ENCODE measurements around the gene SLC30A2.

SLC30A2 gene

DNA sequence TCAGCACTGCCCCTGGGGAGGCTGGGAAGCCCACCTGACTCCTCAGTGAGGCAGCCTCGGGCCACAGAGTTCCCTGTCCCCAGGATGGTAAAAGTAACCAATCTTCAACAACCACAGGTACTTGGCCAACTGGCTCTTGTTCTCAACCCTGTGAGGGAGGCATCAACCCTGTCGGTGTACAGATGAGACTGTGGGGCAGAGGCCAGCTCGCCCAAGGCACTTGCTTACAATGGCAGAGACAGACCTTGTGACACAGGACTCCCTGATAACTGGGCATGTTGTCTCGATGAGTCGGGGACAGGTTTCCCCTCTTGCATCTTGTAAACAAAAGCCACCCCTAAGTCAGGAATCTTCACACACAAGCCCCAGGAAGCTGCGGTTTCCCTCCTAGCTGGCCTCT lies 8.0 kb downstream of the SLC30A2 start:
- no peak for DNase-seq

- DNase-seq: no peak
Measured at GRCh38 chr1:26036756-26037281, 9.1 kb downstream of the SLC30A2 start.

DNA sequence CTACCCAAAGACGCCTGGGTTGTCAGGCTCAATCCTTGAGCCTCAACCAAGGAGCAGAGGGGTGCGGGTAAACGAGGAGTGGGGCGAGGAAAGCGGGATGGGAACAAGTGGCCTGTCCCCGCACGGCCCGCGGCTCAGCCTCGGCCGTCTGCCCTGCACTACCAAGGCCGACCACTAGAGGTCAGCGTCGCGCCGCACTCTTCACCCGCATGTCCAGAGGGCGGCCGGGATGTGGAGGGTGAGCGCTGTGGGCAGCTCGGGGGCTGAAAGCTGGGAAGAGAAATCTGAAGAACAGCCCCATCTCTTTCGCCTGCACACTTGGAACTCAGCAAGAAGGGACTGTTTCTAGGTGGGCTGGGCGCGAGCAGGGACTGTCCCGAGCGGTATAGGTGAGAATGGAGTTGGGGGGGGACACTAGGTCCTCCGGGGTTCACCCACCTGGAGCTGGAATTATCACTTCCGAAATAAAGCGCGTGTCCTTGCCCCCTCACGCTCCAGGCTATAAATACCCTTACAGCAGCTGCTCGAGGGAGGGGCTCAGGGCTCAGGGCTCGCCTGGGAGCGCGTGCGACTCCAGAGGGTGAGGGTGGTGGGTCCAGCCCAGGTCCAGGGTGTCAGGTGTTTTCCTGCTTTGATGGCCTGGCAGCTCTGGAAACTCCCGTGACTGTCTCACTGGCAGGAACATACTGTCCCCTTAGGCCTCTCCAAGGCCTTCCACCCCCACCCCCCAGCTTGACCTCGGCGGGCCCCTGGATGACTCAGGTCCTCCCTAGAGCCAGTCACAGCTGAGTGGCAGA lies 9.8 kb downstream of the SLC30A2 start:
- DNase-seq: peak; percentile 85

GRCh38 chr1:26035203-26035958 lies 10.5 kb downstream of the SLC30A2 start:
- DNase-seq: peak; percentile 98

DNA sequence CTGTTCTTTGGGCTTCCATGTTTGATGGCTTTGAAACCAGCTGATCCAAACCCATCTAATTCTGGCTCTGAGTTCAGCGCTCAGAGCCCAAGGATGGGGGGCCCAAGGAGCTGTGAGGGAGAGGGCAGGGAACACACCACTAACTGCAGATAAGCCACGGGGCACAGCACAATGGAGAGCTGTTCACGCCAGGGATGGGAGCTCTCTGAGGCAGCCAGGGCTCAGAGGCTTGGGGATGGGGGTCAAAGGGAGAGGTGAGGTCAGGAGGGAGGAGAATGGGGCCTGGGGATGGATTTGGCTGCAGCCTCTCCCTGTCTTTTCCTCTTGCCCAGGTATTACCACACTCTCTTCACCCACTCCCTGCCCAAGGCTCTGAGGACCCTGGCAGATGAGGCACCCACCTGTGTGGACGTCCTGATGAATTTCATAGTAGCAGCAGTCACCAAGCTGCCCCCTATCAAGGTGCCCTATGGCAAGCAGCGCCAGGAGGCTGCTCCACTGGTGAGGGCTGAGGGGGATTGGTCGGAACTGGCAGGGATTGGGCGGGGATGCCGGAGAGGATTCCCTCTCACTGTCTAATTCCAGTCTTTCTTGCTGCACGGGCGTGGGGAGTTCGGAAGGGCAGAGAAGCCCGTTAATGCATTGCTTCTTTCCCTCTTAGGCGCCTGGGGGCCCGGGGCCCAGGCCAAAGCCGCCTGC lies 11.3 kb downstream of the SLC30A2 start:
- no peak for DNase-seq

- DNase-seq: no peak
Measured at GRCh38 chr1:26032656-26033357, 13.1 kb downstream of the SLC30A2 start.

DNA sequence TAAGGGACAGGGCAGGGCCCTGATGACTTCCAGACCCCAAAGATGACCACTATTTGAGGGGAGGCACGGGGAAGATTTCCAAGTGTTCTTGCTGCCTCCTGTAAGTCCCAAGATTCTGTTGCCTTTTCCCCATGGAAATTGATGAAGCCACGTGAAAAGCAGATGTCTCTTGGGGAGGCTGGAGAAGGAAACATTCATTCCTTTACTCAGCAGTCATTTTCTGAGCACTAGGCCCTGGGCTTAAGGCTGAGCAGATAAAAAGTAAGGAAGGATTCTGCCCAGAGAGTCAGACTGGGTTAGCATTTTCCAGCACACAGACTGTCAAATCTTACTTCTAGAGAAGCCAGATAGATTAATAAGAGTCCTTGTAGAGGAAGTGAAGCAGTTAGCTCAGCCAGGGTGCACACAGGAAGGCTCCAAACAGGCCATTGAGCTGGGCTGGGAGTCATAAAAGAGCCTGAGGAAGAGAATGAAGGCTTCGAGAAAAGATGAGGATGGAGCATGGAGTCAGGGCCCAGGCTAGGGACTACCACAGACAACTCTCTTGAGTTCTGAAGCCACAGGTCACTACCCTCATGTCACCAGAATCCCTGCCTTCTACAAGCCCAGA lies 14.2 kb downstream of the SLC30A2 start:
- DNase-seq: no peak

DNA sequence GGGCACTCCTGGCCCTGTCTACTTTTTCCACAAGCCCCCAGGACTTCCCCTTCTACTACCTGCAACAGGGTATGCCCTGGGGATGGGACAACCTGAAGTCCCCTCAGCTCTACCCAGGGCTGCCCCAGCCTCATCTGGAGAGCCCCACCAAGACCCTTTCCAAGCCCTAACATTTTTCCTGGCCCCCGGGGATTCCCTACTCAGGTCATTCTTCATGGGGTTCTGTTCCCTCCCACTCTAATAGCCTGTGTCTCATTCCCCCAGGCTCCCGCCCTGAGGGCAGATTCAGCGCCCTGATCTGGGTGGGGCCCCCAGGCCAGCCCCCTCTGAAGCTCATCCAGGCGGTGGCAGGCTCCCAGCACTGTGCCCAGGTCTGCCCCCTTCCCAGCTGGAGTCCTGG lies 14.7 kb downstream of the SLC30A2 start:
- DNase-seq: no peak

DNA sequence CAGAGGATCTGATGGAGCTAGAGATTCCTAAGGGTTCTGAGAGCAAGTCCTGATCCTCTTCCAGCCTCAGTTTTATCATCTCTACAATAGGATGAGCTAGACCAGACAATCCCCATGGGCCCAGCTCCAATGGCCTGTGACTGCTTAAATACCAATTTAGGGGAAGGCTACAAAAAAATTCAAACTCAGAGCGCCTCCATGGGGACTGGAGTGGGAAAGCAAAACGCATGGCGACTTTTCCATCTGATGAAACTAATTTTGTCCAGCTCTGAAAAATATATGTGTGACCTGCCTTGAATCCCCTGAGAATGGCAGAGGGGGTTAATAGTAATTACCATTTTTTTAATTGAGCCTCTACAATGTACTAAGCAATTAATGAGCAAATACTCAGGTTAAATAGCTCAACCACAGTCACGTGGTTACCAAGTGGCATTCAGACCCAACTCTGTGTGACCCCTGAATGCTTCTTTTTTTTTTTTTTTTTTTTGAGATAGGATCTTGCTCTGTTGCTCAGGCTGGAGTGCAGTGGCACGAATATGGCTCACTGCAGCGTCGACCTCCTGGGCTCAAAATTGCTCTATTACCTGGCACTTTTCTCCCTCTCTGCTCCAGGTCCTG lies 15.9 kb downstream of the SLC30A2 start:
- DNase-seq: peak; percentile 50

GRCh38 chr1:26029054-26029863 lies 16.7 kb downstream of the SLC30A2 start:
- no peak for DNase-seq

GRCh38 chr1:26028490-26028980 lies 17.4 kb downstream of the SLC30A2 start:
- no peak for DNase-seq

GRCh38 chr1:26027716-26028489 lies 18.0 kb downstream of the SLC30A2 start:
- peak; percentile 60 for DNase-seq

GRCh38 chr1:26025517-26025916 lies 20.4 kb downstream of the SLC30A2 start:
- no peak for DNase-seq

DNA sequence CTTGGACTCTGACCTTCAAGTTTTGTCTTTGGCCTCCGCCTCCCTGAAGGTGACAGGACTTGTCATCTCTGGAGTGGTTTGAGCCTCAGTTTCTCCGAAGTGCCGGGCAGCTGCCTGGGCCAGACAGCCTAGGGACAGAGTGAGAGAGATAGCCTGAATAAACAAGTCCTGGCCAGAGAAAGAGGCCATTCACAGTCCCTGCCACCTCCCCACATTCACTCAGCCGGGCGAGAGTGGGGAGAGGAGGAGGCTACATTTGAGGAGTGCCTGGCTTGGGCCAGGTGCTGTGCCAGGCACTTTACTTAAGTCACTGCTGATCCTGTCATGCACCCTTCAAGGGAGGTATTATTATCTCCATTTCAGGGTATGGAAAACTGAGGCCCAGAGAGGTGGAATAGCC lies 20.9 kb downstream of the SLC30A2 start:
- no peak for DNase-seq

GRCh38 chr1:26023826-26024225 lies 22.1 kb downstream of the SLC30A2 start:
- no peak for DNase-seq

GRCh38 chr1:26023009-26023408 lies 22.9 kb downstream of the SLC30A2 start:
- no peak for DNase-seq

GRCh38 chr1:26022404-26022779 lies 23.5 kb downstream of the SLC30A2 start:
- no peak for DNase-seq

DNA sequence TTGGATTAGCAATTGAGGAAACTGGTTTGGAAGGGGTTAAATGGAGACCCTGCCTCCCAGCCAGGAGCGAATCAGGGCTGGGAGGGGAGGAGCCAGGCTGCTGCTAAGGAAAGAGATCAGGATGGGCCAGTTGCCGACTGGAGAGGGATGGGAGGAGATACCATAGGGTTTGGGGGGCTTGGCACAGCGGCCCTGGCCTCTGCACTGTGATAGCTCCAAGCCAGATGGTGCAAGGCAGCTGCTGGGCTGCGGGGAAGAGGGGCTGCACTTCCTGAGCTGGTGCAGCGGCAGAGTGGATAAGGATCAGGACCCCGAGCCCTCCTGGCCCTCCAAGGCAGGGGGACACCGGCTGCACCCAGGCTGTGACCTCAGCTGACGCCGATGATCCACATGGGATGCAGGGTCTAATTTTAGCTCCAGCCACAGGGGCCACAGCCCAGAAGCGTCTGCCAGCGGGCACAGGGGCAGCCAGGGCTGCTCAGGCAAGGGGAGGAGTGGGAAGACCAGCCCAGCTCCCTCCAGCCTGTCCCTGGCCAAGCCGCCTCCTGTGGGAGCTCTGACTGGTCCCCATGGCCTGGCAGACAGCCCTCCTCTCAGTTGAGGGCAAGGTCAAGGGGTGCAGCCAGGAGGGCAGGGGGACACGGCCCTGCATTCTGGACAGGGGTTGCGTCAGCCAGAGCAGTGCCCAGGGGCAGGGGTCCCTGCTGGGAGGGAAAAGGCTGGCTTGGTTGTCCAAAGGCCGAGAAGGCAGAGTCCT lies 24.1 kb downstream of the SLC30A2 start, which contains the start of gene EXTL1:
Gene EXTL1, plus strand, starts transcription at position 129 of the 757 bp plus-strand sequence. CDS start 872 bp downstream, outside the sequence.
- peak; percentile 25 for DNase-seq

All from hematopoietic multipotent progenitor cell treated with erythropoietin and hydrocortisone succinate and interleukin-3 and kit ligand, for 4 days (in vitro differentiated cells).